22Rv1 (cell line): Measurements from ENCODE around the gene LGALS7B.
"Not testable (repeated sequence)": the region's sequence is repeated elsewhere in the genome, so short reads cannot be mapped to it uniquely, and the experiment has no call there.

Experiments
- CTCF ChIP-seq: fragments of 450-650 bp; IDR thresholded peaks from 2 replicates; pipeline ENCODE4 v1.5.1; 2017; ENCODE audit warnings: mild to moderate bottlenecking
- ZFX ChIP-seq: fragments of 450-650 bp; IDR thresholded peaks from 2 replicates; pipeline ENCODE4 v1.6.1; 2017; ENCODE audit warnings: antibody characterized with exemption, borderline replicate concordance

GRCh38 chr19:38797781-38798180 lies 8.8 kb downstream of the LGALS7B start:
- not testable (repeated sequence) for TF ChIP-seq CTCF, ZFX
